Measurements from ENCODE around the gene SYS1. TPM values are rescaled to one million over a fixed set of nuclear protein-coding genes. Genes with fewer than 3 reads are reported as not detected.

Gene SYS1
- total RNA-seq, 1 donor from 2014 or later, result 25.2 TPM

- Histone ChIP-seq H3K27me3 (ENCODE audit: insufficient read depth, low read length) (no peaks in the 10 kb centered on the region), H3K4me2 (ENCODE audit: low read length) (no peak overlapping the region), H3K4me1 (ENCODE audit: insufficient read depth, low read length) (no peaks in the 10 kb centered on the region), H3K36me3 (ENCODE audit: insufficient read depth, low read length) (no peaks in the 10 kb centered on the region), H3K4me3 (ENCODE audit: insufficient read depth, low read depth, low read length) (no peak overlapping the region), H3K79me2 (ENCODE audit: insufficient read depth, low read length) (no peaks in the 10 kb centered on the region), H2AFZ (ENCODE audit: low read depth, low read length) (no peak overlapping the region), H3K9me3 (ENCODE audit: insufficient read depth, low read depth, low read length) (no peaks in the 10 kb centered on the region), H3K27ac (ENCODE audit: low read depth, low read length) (no peak overlapping the region), H4K20me1 (ENCODE audit: insufficient read depth, low read length) (no peaks in the 10 kb centered on the region), H3K9ac (ENCODE audit: low read length) (no peak overlapping the region)
- H3K27ac Mint-ChIP-seq (ENCODE audit: unreplicated experiment), result no peak overlapping the region
- no peaks in the 10 kb centered on the region for H3K4me1 Mint-ChIP-seq (ENCODE audit: low read depth, unreplicated experiment)
- no peaks in the 10 kb centered on the region for H3K9me3 Mint-ChIP-seq (ENCODE audit: unreplicated experiment)
- no peak overlapping the region for H3K4me3 Mint-ChIP-seq (ENCODE audit: unreplicated experiment)
- H3K27me3 Mint-ChIP-seq (ENCODE audit: low read depth, unreplicated experiment), result no peaks in the 10 kb centered on the region
- FAIRE-seq (no peak), DNase-seq (ENCODE audit: low read depth) (no peak)
- H3K36me3 Mint-ChIP-seq (ENCODE audit: low read depth, unreplicated experiment), result peaks cover 9% of the 10 kb centered on the region
- no peak for TF ChIP-seq EZH2 (IDR thresholded peaks at IDR 0.05; ENCODE audit: insufficient read depth, low read length)
- no peak for TF ChIP-seq CTCF (IDR thresholded peaks at IDR 0.05; ENCODE audit: insufficient read depth, low read depth, low read length)
Observed at GRCh38 chr20:45392733-45393132, 29.8 kb downstream of the SYS1 start.

GRCh38 chr20:45394221-45395113 lies 31.5 kb downstream of the SYS1 start:
- Mint-ChIP-seq H3K4me1 (ENCODE audit: low read depth, unreplicated experiment) (no peaks in the 10 kb centered on the region), H3K4me3 (ENCODE audit: unreplicated experiment) (no peak overlapping the region), H3K36me3 (ENCODE audit: low read depth, unreplicated experiment) (peaks cover 9% of the 10 kb centered on the region), H3K27me3 (ENCODE audit: low read depth, unreplicated experiment) (no peaks in the 10 kb centered on the region), H3K27ac (ENCODE audit: unreplicated experiment) (no peak overlapping the region), H3K9me3 (ENCODE audit: unreplicated experiment) (no peaks in the 10 kb centered on the region)
- Histone ChIP-seq H3K4me2 (ENCODE audit: low read length) (no peak overlapping the region), H3K27ac (ENCODE audit: low read depth, low read length) (no peak overlapping the region), H3K27me3 (ENCODE audit: insufficient read depth, low read length) (no peaks in the 10 kb centered on the region), H2AFZ (ENCODE audit: low read depth, low read length) (no peak overlapping the region), H3K9me3 (ENCODE audit: insufficient read depth, low read depth, low read length) (no peaks in the 10 kb centered on the region), H3K36me3 (ENCODE audit: insufficient read depth, low read length) (no peaks in the 10 kb centered on the region), H3K4me3 (ENCODE audit: insufficient read depth, low read depth, low read length) (no peak overlapping the region), H3K79me2 (ENCODE audit: insufficient read depth, low read length) (no peaks in the 10 kb centered on the region), H4K20me1 (ENCODE audit: insufficient read depth, low read length) (no peaks in the 10 kb centered on the region), H3K4me1 (ENCODE audit: insufficient read depth, low read length) (no peaks in the 10 kb centered on the region), H3K9ac (ENCODE audit: low read length) (no peak overlapping the region)
- FAIRE-seq, result no peak
- DNase-seq (ENCODE audit: low read depth), result no peak
- TF ChIP-seq EZH2 (IDR thresholded peaks at IDR 0.05; ENCODE audit: insufficient read depth, low read length) (no peak), CTCF (IDR thresholded peaks at IDR 0.05; ENCODE audit: insufficient read depth, low read depth, low read length) (no peak)

GRCh38 chr20:45395114-45395415 lies 32.1 kb downstream of the SYS1 start:
- FAIRE-seq (no peak), DNase-seq (ENCODE audit: low read depth) (no peak)
- Histone ChIP-seq H3K4me1 (ENCODE audit: insufficient read depth, low read length) (no peaks in the 10 kb centered on the region), H3K4me2 (ENCODE audit: low read length) (no peak overlapping the region), H2AFZ (ENCODE audit: low read depth, low read length) (no peak overlapping the region), H3K79me2 (ENCODE audit: insufficient read depth, low read length) (no peaks in the 10 kb centered on the region), H3K9ac (ENCODE audit: low read length) (no peak overlapping the region), H3K9me3 (ENCODE audit: insufficient read depth, low read depth, low read length) (no peaks in the 10 kb centered on the region), H3K27ac (ENCODE audit: low read depth, low read length) (no peak overlapping the region), H3K36me3 (ENCODE audit: insufficient read depth, low read length) (no peaks in the 10 kb centered on the region), H3K27me3 (ENCODE audit: insufficient read depth, low read length) (no peaks in the 10 kb centered on the region), H4K20me1 (ENCODE audit: insufficient read depth, low read length) (no peaks in the 10 kb centered on the region), H3K4me3 (ENCODE audit: insufficient read depth, low read depth, low read length) (no peak overlapping the region)
- TF ChIP-seq EZH2 (IDR thresholded peaks at IDR 0.05; ENCODE audit: insufficient read depth, low read length) (no peak), CTCF (IDR thresholded peaks at IDR 0.05; ENCODE audit: insufficient read depth, low read depth, low read length) (no peak)
- no peak overlapping the region for H3K27ac Mint-ChIP-seq (ENCODE audit: unreplicated experiment)
- H3K27me3 Mint-ChIP-seq (ENCODE audit: low read depth, unreplicated experiment), result no peaks in the 10 kb centered on the region
- H3K4me1 Mint-ChIP-seq (ENCODE audit: low read depth, unreplicated experiment), result no peaks in the 10 kb centered on the region
- no peak overlapping the region for H3K4me3 Mint-ChIP-seq (ENCODE audit: unreplicated experiment)
- peaks cover 4% of the 10 kb centered on the region for H3K9me3 Mint-ChIP-seq (ENCODE audit: unreplicated experiment)
- H3K36me3 Mint-ChIP-seq (ENCODE audit: low read depth, unreplicated experiment), result peaks cover 12% of the 10 kb centered on the region
